Hindlimb muscle (tissue), 1 donor: ENCODE results near the gene BSN. TPM values are rescaled to one million over a fixed set of nuclear protein-coding genes. Genes with fewer than 3 reads are reported as not detected.

Source experiments
- DNase-seq: peaks from one replicate; pipeline ENCODE4 v3.0.0-alpha.2; 2013
- polyA plus RNA-seq: library from polyadenylated mRNA; unstranded; fragments of 120-200 nt; gene quantifications from one replicate; pipeline ENCODE4 v1.2.1, GENCODE V29; 2013; ENCODE audit not compliant: insufficient read length

The BSN gene
- polyA plus RNA-seq, 1 donor = 1.4 TPM

DNA sequence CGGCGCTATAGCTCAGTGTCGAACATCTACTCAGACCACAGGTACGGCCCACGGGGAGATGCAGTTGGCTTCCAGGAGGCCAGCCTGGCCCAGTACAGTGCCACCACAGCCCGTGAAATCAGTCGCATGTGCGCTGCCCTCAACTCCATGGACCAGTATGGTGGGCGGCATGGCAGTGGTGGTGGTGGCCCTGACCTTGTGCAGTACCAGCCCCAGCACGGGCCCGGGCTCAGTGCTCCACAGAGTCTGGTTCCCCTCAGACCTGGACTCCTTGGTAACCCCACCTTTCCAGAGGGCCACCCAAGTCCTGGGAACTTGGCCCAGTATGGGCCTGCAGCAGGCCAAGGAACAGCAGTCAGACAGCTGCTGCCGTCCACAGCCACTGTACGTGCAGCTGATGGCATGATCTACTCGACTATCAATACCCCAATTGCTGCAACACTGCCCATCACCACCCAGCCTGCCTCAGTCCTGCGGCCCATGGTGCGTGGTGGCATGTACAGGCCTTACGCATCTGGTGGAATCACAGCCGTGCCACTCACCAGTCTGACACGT is 101.5 kb downstream of the BSN start:
- DNase-seq = no peak

DNA sequence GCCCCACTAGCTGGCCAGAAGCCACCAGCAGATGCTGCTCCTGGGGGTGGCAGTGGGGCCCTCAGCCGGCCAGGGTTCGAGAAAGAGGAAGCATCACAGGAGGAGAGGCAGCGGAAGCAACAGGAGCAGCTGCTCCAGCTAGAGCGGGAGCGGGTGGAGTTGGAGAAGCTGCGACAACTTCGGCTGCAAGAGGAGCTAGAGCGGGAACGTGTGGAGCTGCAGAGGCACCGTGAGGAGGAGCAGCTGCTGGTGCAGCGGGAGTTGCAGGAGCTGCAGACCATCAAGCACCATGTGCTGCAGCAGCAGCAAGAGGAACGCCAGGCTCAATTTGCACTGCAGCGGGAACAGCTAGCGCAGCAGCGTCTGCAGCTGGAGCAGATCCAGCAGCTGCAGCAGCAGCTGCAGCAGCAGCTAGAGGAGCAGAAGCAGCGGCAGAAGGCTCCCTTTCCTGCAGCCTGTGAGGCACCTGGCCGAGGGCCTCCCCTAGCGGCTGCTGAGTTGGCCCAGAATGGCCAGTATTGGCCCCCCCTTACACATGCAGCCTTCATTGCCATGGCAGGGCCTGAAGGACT is 102.3 kb downstream of the BSN start:
- no peak for DNase-seq

DNA sequence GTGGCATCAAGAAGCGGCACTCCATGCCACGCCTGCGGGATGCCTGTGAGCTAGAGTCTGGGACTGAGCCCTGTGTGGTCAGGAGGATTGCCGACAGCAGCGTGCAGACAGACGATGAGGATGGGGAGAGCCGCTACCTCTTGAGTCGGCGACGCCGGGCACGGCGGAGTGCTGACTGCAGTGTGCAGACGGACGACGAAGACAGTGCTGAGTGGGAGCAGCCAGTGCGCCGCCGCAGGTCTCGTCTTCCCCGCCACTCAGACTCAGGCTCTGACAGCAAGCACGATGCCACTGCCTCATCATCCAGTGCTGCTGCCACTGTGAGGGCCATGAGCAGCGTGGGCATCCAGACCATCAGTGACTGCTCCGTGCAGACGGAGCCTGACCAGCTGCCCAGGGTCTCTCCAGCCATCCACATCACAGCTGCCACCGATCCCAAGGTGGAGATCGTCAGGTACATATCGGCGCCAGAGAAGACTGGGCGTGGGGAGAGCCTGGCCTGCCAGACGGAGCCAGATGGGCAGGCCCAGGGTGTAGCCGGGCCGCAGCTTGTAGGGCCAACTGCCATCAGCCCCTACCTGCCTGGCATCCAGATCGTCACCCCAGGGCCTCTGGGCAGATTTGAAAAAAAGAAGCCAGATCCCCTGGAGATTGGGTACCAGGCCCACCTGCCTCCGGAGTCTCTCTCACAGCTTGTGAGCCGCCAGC is 103.1 kb downstream of the BSN start:
- no peak for DNase-seq

DNA sequence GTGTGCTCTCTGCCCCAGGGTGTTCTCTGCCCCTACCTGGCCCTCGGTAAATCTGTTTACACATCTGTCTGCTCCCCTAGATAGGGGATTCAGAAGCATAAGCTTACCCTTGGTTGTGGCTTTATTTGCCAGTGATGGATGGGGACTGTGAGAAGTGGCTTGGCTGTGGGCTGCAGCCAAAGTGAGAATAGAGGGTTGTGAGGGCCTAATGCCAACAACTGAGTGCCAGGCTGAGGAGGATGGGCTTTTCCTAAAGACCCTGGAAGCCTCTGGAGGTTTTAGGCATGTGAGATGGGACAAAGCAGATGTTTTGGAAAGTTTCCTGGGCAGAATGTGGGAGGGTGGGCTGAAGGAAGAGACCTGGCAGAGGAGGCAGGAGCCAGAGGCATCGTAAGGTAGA is 104.4 kb downstream of the BSN start:
- no peak for DNase-seq

DNA sequence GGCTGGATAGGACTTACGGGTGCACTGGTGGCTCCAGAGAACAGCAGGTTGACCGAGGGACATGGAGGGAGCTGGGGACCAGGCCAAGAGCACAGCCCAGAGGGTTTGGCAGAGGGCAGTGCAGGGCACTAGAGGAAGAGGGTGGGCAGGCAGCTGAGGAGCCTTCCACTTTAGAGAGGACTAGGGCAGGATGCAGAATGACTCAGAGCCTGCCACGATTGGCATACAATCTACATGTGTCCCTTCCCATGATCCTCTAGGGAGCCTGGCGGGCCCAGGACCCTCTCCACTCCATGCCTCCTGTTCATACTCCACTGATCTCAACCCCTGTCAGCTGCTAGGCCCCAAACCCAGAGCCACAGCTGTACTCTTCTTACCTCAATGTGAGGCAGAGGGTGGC is 105.5 kb downstream of the BSN start:
- DNase-seq = no peak

DNA sequence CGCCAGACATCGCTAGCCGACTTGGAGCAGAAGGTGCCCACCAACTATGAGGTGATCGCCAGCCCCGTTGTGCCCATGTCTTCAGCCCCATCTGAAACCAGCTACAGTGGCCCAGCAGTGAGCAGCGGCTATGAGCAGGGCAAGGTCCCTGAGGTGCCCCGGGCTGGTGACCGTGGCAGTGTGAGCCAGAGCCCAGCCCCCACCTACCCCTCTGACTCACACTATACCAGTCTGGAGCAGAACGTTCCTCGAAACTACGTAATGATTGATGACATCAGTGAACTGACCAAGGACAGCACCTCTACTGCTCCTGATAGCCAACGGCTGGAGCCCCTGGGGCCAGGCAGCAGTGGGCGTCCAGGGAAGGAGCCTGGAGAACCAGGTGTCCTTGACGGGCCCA is 107.0 kb downstream of the BSN start:
- no peak for DNase-seq

DNA sequence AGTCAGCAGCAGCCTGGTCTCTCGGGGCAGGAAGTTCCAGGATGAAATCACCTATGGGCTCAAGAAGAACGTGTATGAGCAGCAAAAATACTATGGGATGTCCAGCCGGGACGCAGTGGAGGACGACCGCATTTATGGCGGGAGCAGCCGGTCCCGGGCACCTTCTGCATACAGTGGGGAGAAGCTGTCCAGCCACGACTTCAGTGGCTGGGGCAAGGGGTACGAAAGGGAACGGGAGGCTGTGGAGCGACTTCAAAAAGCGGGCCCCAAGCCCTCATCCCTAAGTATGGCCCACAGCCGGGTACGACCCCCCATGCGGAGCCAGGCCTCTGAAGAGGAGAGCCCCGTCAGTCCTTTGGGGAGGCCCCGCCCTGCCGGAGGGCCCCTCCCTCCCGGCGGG is 107.7 kb downstream of the BSN start:
- DNase-seq = no peak

DNA sequence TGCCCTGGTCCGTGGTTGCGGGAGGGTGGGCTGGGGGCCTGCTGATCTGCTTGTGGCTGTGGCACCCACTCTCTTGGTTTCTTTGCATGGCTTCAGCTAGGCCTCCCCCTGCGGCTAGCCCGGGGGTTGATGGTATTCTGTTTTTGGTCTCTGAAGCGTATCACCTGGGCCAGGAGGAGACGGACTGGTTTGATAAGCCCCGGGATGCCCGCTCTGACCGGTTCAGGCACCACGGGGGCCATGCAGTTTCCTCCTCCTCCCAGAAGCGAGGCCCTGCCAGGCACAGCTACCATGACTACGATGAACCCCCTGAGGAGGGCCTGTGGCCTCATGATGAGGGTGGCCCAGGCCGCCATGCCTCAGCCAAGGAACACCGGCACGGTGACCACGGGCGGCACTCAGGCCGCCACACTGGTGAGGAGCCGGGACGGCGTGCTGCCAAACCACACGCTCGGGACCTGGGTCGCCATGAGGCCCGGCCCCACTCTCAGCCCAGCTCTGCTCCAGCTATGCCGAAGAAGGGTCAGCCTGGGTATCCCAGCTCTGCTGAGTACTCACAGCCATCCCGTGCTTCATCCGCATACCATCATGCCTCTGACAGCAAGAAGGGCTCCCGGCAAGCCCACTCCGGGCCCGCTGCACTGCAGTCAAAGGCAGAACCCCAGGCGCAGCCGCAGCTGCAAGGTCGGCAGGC is 108.6 kb downstream of the BSN start:
- DNase-seq = no peak

DNA sequence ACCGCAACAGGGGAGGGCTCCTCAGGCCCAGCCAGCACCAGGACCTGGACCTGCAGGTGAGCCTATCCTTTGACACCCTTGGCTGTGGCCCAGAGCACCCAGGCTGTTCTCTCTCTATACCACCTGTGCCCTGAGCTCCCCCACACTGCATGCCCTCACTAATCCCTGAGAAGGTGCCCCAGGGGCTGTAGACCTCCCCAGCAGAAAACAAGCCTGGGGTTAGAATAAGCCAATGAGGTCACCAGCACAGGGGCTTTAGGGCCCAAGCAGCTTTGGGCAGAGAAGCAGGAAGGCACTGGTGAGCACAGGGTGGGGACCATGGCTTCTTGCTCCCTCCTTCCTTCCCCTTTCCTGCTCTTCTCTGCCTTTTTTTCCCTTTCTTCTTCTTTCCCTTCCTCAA is 109.6 kb downstream of the BSN start:
- no peak for DNase-seq

DNA sequence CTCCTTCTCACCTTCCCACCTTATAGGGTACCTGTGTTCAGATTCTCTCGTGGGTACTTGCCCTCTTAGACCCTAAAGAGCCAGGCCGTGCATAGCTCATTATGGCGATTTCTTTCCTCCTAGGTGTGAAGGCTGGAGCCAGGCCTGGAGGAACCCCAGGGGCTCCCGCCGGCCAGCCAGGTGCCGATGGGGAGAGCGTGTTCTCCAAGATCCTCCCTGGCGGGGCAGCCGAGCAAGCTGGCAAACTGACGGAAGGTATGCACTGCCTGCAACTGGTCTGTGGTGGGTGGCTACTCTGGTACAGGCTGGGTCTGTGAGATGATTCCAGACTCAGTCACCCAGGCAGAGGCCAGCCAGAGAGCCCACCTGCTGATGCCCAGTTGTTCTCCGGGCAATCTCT is 110.0 kb downstream of the BSN start:
- no peak for DNase-seq

DNA sequence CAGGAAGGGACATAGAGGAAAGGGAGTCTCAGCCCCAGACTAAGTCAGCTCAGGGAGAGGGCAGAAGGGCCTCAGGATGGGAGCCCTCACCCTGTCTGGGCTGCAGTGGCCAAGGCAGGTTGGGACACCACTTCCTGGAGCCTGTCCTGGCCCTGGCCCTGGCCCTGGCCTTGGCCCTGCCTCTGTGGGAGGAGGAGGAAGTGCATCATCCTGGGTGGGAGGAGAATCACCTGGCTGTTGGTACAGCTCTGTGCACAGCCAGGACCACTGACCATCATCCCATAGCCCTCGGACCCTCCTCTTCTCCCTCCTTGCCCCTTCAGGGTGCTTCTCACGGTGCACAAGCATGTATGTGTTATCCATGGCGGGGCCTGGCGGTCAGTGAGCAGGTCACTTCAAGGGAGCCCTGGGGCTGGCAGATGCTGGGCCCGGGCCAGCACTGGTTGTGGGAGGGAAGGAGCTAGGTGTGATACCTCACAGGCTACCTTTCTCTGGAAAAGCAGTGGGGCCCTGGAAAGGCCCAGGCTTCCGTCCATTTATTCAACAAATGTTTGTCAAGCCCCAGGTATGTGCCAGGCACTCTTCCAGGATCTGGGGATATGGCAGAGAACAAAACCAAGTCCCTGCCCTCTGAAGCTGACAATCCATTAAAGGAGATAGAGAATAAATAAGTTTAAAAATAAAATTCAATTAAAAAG is 111.7 kb downstream of the BSN start:
- DNase-seq = no peak

DNA sequence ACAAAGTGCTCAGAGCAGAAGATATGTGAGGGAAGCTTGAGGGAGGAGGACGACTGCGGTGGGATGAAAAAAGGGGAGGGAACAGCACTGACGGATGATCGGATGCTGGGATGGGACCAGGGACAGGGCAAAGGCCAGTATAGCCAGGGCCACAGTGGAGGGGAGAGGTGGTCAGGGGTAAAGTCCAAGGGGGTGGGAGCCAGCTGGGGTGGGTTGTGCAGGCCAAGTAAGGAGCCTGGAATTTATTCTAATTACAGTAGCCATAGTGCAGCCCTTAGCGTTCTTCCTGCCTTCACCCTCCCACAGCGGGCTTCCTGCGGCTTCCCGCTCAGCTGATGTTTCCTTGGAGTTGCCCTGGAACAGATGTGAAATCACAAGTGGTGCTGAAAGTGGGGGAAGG is 112.3 kb downstream of the BSN start:
- DNase-seq = no peak

DNA sequence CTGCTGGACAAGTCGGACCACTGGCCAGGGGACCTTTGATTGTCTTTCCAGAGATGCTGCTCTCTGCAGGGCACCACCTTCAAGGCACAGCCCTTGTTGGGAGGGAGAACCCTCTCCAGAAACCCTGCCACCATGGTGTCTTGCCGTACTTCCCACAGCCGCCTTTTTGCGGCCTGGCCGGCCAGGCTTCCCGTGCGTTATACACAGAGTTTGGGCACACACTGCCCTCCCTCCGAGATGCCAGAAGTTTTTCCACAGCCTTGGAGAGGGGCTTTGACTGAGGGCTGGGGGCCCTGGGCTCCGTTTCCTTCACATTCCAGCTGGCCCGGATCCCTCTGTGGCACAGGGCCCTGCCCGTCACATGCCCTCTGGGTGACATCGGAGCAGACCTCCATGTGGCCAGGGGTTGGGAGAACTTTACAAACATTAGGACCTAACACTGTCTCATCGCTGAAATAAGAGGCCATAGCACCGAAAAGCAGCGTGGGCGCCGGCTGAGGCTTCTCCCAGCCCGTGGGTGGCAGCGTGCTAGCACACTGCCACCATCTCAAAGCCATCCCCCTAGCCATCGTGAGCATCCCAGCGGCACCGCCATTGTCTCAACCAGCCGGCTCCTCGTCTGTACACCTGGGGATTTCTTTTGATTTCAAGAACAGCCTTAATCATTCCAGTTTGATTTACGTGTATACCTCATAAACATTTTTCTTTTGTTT is 113.6 kb downstream of the BSN start:
- DNase-seq = no peak

DNA sequence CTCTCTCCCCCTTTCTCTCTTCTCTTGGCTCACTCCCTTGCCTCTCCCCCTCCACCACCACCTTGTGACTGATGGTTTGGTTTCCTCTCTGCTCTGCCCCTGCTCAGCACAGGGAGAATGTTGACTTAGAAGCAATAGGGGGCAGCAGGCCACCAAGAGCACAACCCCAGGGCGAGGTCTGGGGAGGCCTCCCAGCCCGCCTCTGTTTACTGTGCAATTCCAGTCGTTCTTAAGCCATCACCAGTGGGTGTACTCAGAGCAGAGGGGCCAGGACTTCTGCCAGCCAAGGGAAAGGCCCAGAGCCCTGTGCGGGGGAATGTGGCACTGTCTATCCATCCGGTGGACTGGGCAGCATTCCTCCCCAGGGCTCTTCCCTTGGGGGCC is 114.1 kb downstream of the BSN start:
- no peak for DNase-seq

DNA sequence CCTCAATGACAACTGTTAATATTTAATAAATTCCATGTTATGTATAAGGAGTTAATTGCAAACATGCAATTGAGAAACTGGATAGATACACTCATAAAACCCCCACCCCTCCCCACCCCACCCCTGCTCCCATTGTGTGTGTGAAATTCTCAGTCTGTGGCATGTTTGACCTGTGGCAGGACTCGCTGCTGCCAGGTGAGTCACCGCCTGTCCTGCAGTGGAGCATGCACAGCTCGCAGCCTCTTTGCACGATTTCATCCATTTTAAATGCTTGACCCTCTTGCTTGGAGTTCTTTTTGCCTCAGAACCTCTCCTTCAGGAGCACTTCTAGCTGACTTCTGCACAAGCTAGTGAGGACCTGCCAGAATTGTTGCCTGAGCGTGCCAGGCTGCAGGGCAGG is 114.6 kb downstream of the BSN start:
- DNase-seq = no peak

DNA sequence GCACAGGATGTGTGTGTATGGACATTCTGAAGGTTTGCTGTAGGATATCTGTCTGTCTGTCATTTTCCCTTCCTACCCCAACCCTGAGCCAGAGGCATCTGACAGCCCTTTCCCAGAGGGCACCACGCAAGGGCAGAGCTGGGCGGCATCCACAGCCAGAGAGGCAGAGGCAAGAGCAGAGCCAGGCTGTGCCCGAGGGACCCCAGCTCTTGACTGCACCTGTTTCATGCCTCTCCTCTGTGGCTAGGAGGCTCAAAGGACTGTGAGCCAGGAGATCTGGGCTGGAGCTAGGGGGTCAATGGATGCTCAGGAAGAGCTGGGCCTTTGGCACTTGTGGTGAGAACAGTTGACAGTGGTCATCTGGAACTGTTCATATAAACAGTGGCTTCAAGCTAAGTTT is 115.1 kb downstream of the BSN start:
- DNase-seq = no peak

DNA sequence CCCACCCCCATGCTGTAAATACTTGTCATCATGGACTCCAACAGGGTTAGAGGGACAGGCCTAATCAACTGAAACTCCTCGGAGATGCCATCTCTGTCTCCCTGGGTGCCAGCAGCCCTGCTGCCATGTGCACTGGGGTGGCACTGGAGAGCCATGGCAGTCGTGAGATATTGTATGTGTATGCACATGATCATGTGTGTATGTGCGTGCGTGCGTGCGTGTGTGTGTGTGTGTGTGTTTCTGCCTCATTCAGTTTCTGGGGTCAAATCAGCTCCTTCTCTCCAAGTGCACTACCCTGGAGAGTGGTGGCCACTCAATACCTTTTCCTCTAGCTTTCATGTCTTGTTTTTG is 116.6 kb downstream of the BSN start:
- no peak for DNase-seq

DNA sequence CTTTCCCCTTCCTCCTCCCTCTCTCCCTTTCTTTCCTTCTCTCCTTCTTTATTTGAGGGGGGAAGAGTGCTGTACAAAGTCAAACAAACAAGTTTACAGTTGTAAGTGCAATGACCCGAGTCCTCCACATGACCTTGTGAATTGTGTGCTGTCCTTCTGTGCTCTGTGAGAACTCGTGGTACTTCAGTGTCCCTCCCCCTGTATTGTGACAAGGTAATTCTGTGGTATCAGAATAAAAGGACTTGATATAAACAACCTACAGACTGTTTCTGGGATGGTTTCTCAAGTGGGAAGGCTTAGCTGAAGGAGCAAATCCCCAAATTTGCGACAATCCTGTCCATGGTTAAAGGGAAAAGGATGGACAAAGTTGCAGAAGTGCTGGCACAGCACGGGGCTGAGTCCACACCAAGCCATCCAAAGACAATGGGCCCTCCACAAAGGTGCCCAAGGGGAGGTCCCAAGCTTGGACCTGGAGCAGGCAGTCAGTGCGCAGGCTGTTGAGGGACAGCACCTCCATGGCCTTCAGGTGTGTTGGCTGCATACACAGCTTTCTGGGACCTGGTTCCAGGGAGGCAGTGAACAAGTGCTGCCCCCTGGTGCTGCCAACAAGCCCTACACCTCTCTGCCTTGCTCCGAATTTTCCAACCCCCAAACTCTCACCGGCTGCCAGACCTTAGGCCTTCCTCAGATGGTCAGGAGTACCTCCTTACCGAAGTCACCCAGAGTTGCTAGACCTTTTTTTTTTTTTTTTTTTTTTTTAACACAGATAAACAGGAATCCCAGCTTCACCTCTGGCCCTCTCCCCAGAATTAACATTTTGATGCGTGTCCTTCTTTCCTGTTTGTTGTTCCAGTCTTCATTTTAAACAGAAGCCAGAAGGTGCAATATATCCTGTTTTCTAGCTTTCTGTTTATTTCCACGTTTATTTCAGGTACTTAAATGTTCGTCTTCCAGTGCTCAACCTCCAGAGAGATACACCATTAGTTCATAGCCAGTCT is 117.3 kb downstream of the BSN start:
- peak; percentile 61 for DNase-seq

DNA sequence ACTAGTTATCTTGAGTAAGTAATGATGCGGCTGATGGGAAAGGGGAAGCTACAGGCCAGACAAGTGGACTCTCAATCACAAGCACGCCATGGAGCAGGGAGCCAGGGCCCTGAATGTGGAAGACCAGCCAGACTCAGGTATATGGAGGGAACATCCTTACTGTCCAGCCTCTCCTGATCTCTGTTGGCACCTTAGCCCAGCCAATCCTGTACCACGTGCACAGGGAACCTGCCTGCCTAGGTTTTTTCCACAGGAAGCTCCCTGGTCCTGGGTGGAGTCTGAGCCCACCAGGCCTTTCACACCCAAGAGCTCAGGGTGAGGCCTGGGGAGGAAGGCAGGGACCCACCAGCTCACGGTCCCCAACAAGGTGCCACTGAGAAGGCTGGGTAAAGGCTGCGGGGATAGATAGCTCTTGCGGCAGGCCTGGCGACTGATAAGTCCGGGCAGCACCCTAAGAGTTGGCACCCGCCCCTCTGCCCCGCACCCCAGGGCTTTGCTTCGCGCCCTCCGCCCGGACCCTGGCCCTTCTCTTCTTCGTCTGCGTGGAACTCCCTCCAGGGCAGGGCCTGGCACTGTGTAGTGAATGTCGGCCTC is 118.9 kb downstream of the BSN start:
- no peak for DNase-seq

DNA sequence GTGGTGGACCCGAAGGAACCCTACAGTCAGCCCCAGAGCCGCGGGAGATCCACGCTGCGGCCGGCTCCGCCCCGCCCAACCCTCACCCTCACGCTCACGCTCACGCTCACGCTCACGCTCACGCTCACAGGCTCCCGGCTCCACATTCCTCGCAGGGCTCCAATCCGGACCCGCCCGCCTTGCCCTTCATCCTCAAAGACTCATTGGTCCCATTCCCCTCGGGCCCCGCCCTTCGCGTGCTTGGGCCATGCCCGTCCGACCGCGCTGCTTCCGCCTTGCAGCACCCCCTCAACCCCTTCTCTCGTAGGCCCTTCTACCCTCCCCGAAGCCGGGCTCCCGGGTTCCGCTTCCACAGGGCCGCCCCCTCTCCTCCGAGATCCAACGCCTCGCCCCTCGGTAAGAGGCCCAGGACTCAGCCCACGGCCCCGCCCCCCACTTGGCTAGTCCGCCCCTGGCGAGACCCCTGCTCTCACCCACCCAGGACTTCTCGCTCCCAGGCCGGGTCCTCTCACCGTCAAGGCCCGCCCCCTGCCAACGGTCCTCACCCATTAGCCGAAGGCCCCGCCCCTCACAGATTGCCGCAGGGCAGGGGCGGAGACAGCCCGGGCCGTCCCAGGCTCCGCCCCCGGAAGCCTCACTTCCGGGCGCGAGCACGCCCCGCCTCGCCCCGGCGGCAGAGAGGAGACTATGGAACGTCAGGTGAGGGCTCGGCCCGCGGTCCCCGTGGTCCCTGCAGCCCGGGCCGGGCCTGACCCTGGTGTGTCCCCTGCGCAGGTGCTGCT is 119.6 kb downstream of the BSN start, which contains the start of gene APEH:
TSS of gene APEH (plus strand) at position 637 of the 782 bp plus-strand sequence. CDS start at position 688, 51 bp downstream.
- DNase-seq = peak; percentile 92
